Fibroblast of lung (primary cell): Measurements from ENCODE around the gene CREB3L1.

Source experiments
- EZH2 ChIP-seq: IDR thresholded peaks from 2 replicates; pipeline ENCODE4 v1.5.1; 2012; ENCODE audit warnings: low read length, control low read depth, mild to moderate bottlenecking; ENCODE audit errors: missing control alignments
- TF ChIP-seq, protein P1 (sequence below), 2 donors: IDR thresholded peaks in 1 of 2; conservative IDR thresholded peaks in 1 of 2; 1 replicate in 1 of 2; 2 replicates in 1 of 2; pipeline ENCODE4 v1.5.1; 2011 to 2012; ENCODE audit warnings: low read length in 2 of 2, control low read depth in 1 of 2, inconsistent platforms in 1 of 2, low read depth in 1 of 2, mild to moderate bottlenecking in 1 of 2

DNA sequence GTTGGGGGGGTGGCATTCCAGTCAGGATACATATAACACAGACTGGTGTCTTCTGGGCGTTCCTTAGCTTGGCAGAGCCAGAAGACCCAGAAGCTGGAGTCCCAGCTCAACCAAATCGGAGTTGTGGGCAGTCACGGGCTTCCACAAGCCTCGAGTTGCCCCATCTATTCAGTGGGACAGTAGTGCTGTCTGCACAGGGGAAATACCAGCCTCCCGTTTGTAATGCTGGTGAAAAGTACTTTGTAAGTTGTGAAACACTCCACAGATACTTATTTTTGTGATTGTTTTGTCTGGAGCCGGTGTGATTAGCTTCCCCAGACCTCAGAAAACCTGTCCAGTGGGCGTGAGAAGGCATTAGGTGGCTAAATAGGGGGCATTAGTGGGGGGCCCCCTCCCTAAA lies 83.4 kb downstream of the CREB3L1 start:
- TF ChIP-seq, protein P1, sequence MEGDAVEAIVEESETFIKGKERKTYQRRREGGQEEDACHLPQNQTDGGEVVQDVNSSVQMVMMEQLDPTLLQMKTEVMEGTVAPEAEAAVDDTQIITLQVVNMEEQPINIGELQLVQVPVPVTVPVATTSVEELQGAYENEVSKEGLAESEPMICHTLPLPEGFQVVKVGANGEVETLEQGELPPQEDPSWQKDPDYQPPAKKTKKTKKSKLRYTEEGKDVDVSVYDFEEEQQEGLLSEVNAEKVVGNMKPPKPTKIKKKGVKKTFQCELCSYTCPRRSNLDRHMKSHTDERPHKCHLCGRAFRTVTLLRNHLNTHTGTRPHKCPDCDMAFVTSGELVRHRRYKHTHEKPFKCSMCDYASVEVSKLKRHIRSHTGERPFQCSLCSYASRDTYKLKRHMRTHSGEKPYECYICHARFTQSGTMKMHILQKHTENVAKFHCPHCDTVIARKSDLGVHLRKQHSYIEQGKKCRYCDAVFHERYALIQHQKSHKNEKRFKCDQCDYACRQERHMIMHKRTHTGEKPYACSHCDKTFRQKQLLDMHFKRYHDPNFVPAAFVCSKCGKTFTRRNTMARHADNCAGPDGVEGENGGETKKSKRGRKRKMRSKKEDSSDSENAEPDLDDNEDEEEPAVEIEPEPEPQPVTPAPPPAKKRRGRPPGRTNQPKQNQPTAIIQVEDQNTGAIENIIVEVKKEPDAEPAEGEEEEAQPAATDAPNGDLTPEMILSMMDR (conservative IDR thresholded peaks at IDR 0.05 in 1 of 2, IDR thresholded peaks at IDR 0.05 in 1 of 2; ENCODE audit: low read depth in 1 of 2, low read length in 2 of 2) = no peak
- no peak for TF ChIP-seq EZH2
